Endodermal cell (in vitro differentiated cells): ENCODE results near the gene PDE8A. TPM values are rescaled to one million over a fixed set of nuclear protein-coding genes. Genes with fewer than 3 reads are reported as not detected.

Experiments
- DNase-seq: peaks from one replicate; pipeline ENCODE4 v3.0.0-alpha.2; 2017
- H3K27ac ChIP-seq: 2 replicates; pipeline ENCODE4 v1.5.1; 2013; ENCODE audit warnings: mild to moderate bottlenecking, low read depth, low read length, moderate library complexity
- H3K27me3 ChIP-seq: 2 replicates; pipeline ENCODE4 v1.6.1; 2013; ENCODE audit warnings: mild to moderate bottlenecking, low read length, moderate library complexity; ENCODE audit not compliant: insufficient read depth, control insufficient read depth, poor library complexity, severe bottlenecking
- H3K36me3 ChIP-seq: 2 replicates; pipeline ENCODE4 v1.7.0; 2013; ENCODE audit warnings: mild to moderate bottlenecking, low read length, moderate library complexity; ENCODE audit not compliant: control insufficient read depth, insufficient read depth
- H3K4me1 ChIP-seq: one replicate; pipeline ENCODE4 v1.7.0; 2013; ENCODE audit warnings: low read length; ENCODE audit not compliant: control insufficient read depth, insufficient read depth
- H3K4me3 ChIP-seq: 2 replicates; pipeline ENCODE4 v1.5.1; 2013; ENCODE audit warnings: mild to moderate bottlenecking, low read length, moderate library complexity
- H3K9ac ChIP-seq: 2 replicates; pipeline ENCODE4 v1.6.1; 2013; ENCODE audit warnings: mild to moderate bottlenecking, low read length, moderate library complexity; ENCODE audit not compliant: poor library complexity, severe bottlenecking; ENCODE audit errors: extremely low read depth
- H3K9me3 ChIP-seq: 2 replicates; pipeline ENCODE4 v1.6.1; 2013; ENCODE audit warnings: mild to moderate bottlenecking, low read length, moderate library complexity; ENCODE audit not compliant: control insufficient read depth
- H3K27ac Mint-ChIP-seq: 2 replicates; pipeline ENCODE4 v1.8.0; 2020; ENCODE audit warnings: mixed read lengths
- H3K27me3 Mint-ChIP-seq: 2 replicates; pipeline ENCODE4 v1.8.0; 2021; ENCODE audit warnings: mild to moderate bottlenecking, mixed read lengths; ENCODE audit not compliant: insufficient read depth
- H3K36me3 Mint-ChIP-seq: 2 replicates; pipeline ENCODE4 v1.8.0; 2020; ENCODE audit warnings: low read depth, mixed read lengths
- H3K4me1 Mint-ChIP-seq: 2 replicates; pipeline ENCODE4 v1.8.0; 2020; ENCODE audit warnings: mixed read lengths
- H3K4me3 Mint-ChIP-seq: 2 replicates; pipeline ENCODE4 v1.8.0; 2020; ENCODE audit warnings: mild to moderate bottlenecking, moderate library complexity, mixed read lengths
- H3K9me3 Mint-ChIP-seq: 2 replicates; pipeline ENCODE4 v1.8.0; 2020; ENCODE audit warnings: mild to moderate bottlenecking, mixed read lengths
- WGBS, 2 experiments: methylation state at CpG; one replicate each; pipeline versions ENCODE4 v1.1.5 to v1.1.7; 2013; ENCODE audit warnings: missing lambda C conversion rate in 2 of 2, mixed read lengths in 1 of 2; ENCODE audit not compliant: insufficient coverage in 1 of 2, insufficient read length in 1 of 2; 5-methylcytosine and 5-hydroxymethylcytosine counted together
- total RNA-seq, 2 donors: library from RNA; stranded (reverse); fragmentation: NEBNext Ultra II Directional in 1 of 2; extraction: Animal tissue kit (Norgen Biotek cat#: 25700) in 1 of 2; gene quantifications; 2 replicates in 1 of 2; 3 replicates in 1 of 2; pipeline ENCODE4 v1.2.1, GENCODE V29; 2021
- TF ChIP-seq, protein P1 (sequence below): fragments of 200-600 bp; sonication (generic); conservative IDR thresholded peaks from 2 replicates; pipeline ENCODE4 v1.5.0; 2021; ENCODE audit warnings: antibody characterized with exemption, mild to moderate bottlenecking

The PDE8A gene
- total RNA-seq, 2 donors from 2014 or later: 14.8 to 15.2 TPM

DNA sequence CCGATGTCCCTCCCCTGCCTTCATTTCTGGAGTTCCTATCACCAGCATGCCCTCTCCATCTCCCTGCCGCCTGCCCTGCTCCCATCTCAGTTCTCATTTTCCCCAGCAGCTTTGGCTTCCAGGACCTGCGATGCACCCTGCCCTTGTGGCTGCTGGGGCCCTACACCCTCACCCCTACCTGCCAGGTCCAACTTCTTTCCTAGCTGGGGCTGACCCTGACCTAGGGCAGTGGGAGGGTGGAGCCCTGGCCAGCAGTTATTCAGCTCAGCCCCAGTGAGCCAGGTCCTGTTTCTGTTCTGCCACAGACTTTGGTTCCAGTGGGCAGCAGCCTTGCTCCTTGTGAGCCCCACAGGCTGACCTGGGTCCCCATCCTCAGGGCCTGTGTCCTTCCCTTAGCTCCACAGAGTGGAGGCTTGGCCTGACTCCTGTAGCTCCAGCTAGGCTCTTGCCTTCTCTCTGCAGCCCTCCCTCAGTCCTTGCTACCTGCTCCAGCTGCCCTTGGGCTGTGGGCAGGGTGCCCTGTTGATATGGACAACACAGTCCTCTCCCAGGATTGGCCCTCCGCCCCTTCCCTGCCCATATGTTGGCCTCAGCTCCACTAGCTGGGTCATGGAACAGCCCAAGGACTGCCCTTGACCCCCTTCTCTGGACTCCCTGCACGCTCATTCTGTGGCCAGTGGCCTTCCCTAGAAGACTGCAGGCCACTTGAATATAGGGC, 34.7 kb upstream of the PDE8A start:
- Histone ChIP-seq H3K27me3 (no peaks in the 10 kb centered on the region), H3K27ac (no peak overlapping the region), H3K4me3 (no peak overlapping the region), H3K36me3 (no peaks in the 10 kb centered on the region), H3K4me1 (no peaks in the 10 kb centered on the region), H3K9ac (no peak overlapping the region), H3K9me3 (no peaks in the 10 kb centered on the region)
- TF ChIP-seq, protein P1, sequence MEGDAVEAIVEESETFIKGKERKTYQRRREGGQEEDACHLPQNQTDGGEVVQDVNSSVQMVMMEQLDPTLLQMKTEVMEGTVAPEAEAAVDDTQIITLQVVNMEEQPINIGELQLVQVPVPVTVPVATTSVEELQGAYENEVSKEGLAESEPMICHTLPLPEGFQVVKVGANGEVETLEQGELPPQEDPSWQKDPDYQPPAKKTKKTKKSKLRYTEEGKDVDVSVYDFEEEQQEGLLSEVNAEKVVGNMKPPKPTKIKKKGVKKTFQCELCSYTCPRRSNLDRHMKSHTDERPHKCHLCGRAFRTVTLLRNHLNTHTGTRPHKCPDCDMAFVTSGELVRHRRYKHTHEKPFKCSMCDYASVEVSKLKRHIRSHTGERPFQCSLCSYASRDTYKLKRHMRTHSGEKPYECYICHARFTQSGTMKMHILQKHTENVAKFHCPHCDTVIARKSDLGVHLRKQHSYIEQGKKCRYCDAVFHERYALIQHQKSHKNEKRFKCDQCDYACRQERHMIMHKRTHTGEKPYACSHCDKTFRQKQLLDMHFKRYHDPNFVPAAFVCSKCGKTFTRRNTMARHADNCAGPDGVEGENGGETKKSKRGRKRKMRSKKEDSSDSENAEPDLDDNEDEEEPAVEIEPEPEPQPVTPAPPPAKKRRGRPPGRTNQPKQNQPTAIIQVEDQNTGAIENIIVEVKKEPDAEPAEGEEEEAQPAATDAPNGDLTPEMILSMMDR: no peak
- Mint-ChIP-seq H3K27me3 (peaks cover 6% of the 10 kb centered on the region), H3K27ac (no peak overlapping the region), H3K36me3 (no peaks in the 10 kb centered on the region), H3K4me3 (no peak overlapping the region), H3K9me3 (no peaks in the 10 kb centered on the region), H3K4me1 (no peaks in the 10 kb centered on the region)
- DNase-seq: no peak
- 83 to 85% methylated on average over 4 to 5 of the region's 5 CpGs for WGBS, 2 experiments

- Histone ChIP-seq H3K36me3 (no peaks in the 10 kb centered on the region), H3K9ac (no peak overlapping the region), H3K4me3 (no peak overlapping the region), H3K9me3 (no peaks in the 10 kb centered on the region), H3K4me1 (no peaks in the 10 kb centered on the region), H3K27me3 (no peaks in the 10 kb centered on the region), H3K27ac (no peak overlapping the region)
- no peaks in the 10 kb centered on the region for H3K4me1 Mint-ChIP-seq
- TF ChIP-seq, protein P1: no peak
- DNase-seq: no peak
- no peak overlapping the region for H3K27ac Mint-ChIP-seq
- H3K9me3 Mint-ChIP-seq: no peaks in the 10 kb centered on the region
- peaks cover 6% of the 10 kb centered on the region for H3K27me3 Mint-ChIP-seq
- H3K36me3 Mint-ChIP-seq: no peaks in the 10 kb centered on the region
- WGBS, 2 experiments: 86% methylated on average over 3 to 4 of the region's 4 CpGs
- no peak overlapping the region for H3K4me3 Mint-ChIP-seq
Measured at GRCh38 chr15:84947947-84948830, 33.5 kb upstream of the PDE8A start.

DNA sequence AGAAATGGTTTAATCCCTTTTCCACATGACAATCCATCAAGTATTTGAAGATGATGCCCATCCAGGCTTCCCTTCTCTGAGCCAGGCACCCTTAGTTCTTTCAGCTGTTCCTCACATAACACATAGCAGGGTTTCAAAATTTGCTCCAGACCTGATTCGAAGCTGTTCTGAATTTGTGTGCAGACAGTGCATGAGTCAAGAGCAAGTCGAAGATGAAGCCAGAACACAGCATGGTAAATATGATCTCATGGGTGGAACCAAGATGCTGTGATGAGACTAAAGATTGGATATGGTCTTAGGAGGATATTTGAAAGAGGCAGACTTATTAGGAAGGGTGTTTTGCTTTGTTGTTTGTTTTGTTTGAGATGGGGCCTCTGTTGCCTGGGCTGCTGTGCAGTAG, 32.6 kb upstream of the PDE8A start:
- no peak overlapping the region for H3K27ac ChIP-seq
- H3K9ac ChIP-seq: no peak overlapping the region
- H3K36me3 ChIP-seq: no peaks in the 10 kb centered on the region
- TF ChIP-seq, protein P1: no peak
- Mint-ChIP-seq H3K9me3 (no peaks in the 10 kb centered on the region), H3K36me3 (no peaks in the 10 kb centered on the region), H3K4me3 (no peak overlapping the region), H3K27ac (no peak overlapping the region), H3K4me1 (peaks cover 4% of the 10 kb centered on the region), H3K27me3 (peaks cover 6% of the 10 kb centered on the region)
- no peaks in the 10 kb centered on the region for H3K27me3 ChIP-seq
- H3K4me1 ChIP-seq: peaks cover 3% of the 10 kb centered on the region
- H3K9me3 ChIP-seq: no peaks in the 10 kb centered on the region
- no peak overlapping the region for H3K4me3 ChIP-seq
- DNase-seq: no peak
- WGBS, 2 experiments: 95 to 98% methylated on average over 2 of the region's 2 CpGs
